Rectal smooth muscle tissue (tissue), 1 donor: ENCODE data around the gene GTF2E1.
"Not testable (repeated sequence)": the region's sequence is repeated elsewhere in the genome, so short reads cannot be mapped to it uniquely, and the experiment has no call there.

Experiments
- H3K27ac ChIP-seq: one replicate; pipeline ENCODE4 v1.7.0; 2013; ENCODE audit warnings: low read depth, low read length, inconsistent platforms
- H3K27me3 ChIP-seq: one replicate; pipeline ENCODE4 v1.7.0; 2013; ENCODE audit warnings: low read length; ENCODE audit not compliant: control insufficient read depth, insufficient read depth
- H3K36me3 ChIP-seq: one replicate; pipeline ENCODE4 v1.7.0; 2013; ENCODE audit warnings: low read length; ENCODE audit not compliant: control insufficient read depth, insufficient read depth
- H3K4me1 ChIP-seq: one replicate; pipeline ENCODE4 v1.7.0; 2013; ENCODE audit warnings: low read length; ENCODE audit not compliant: control insufficient read depth, insufficient read depth
- H3K4me3 ChIP-seq: one replicate; pipeline ENCODE4 v1.7.0; 2013; ENCODE audit warnings: low read length
- H3K9ac ChIP-seq: one replicate; pipeline ENCODE4 v1.7.0; 2013; ENCODE audit warnings: low read length

Gene GTF2E1

GRCh38 chr3:120738006-120738405, 4.5 kb upstream of the GTF2E1 start:
- H3K27ac ChIP-seq, H3K9ac ChIP-seq, H3K36me3 ChIP-seq, H3K27me3 ChIP-seq, H3K4me1 ChIP-seq, H3K4me3 ChIP-seq: not testable (repeated sequence)

DNA sequence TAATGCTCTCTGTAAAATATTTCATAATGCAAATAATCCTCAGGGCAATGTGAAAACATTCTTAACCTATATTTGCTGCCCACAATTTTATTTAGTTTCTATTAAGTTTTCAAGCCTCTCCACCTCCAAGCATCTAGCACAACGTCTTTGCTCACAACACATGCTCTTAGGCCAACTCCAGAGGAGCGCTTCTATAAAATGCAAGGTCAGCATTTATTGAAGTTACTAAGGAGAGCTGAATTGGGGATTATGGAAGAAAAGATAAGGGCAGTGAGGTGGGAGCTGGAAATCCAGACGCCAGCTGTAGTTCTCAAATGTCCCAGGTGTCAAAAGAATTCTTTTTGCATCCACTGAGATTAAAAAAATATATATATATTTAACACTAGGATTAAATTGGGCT, 1.2 kb upstream of the GTF2E1 start:
- H3K36me3 ChIP-seq, result no peaks in the 10 kb centered on the region
- H3K27ac ChIP-seq, result no peak overlapping the region
- peak overlapping the region; percentile 88 for H3K4me3 ChIP-seq
- H3K4me1 ChIP-seq, result peaks cover 5% of the 10 kb centered on the region
- H3K27me3 ChIP-seq, result no peaks in the 10 kb centered on the region
- no peak overlapping the region for H3K9ac ChIP-seq

- Histone ChIP-seq H3K4me3 (peak overlapping the region; percentile 88), H3K27ac (peak overlapping the region; percentile 94), H3K9ac (peak overlapping the region; percentile 89)
Measured at GRCh38 chr3:120741837-120742197, 727 bp upstream of the GTF2E1 start.

DNA sequence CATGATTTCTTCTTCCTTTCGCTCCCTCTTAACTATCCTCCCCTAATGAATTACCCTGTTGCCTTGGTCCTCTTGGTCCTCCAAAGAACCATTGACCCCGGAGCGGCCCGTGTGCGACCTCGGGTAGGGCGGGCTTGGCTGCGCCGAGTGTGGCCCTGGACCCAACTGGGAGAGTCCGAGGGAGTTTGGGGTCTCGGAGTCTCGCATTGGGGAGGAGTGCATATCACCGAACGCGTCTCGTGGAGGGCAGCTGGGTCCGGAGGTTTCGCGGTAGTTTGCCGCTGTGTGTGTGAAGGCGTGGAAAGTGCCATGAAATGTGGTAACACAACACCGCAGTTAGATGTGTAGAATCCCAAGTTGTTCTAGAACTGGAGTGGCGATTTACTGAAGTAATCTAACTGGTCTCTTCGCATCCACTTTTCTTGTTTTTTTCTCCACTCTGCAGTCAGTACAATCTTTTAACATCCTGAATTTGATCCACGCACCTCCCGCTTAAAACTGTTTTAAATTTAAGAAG, 363 bp downstream of the GTF2E1 start:
- Histone ChIP-seq H3K4me3 (peak overlapping the region; percentile 95), H3K27me3 (no peaks in the 10 kb centered on the region), H3K9ac (peak overlapping the region; percentile 85), H3K36me3 (no peaks in the 10 kb centered on the region), H3K27ac (peak overlapping the region; percentile 60), H3K4me1 (peaks cover 5% of the 10 kb centered on the region)

More at GRCh38 chr3:120741837-120742197, 727 bp upstream of the GTF2E1 start:
- Histone ChIP-seq H3K36me3 (no peaks in the 10 kb centered on the region), H3K4me1 (peaks cover 5% of the 10 kb centered on the region), H3K27me3 (no peaks in the 10 kb centered on the region)

GRCh38 chr3:120743556-120744195, 1.1 kb downstream of the GTF2E1 start:
- Histone ChIP-seq H3K4me3 (peak overlapping the region; percentile 95), H3K36me3 (no peaks in the 10 kb centered on the region), H3K9ac (peak overlapping the region; percentile 4), H3K27me3 (no peaks in the 10 kb centered on the region), H3K4me1 (peaks cover 5% of the 10 kb centered on the region), H3K27ac (no peak overlapping the region)

DNA sequence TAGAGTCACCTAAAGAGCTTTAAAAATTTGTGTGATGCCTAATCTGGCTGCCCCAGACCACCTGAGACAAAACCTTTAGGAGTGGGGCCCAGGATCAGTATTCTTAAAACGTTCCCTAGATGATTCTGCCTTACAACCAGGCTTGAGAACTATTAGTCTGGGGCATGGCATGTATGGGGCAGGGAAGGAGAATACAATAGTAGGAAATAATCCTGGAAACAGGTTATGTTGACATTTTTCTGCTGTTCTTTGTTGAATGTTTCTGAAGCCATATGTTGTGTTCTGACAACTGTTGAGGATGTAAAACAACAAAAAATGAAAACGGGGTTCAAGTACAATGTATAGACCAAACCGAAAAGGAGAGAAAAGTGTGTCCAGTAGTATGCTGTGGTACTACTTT, 2.9 kb downstream of the GTF2E1 start:
- no peak overlapping the region for H3K9ac ChIP-seq
- H3K36me3 ChIP-seq, result no peaks in the 10 kb centered on the region
- no peaks in the 10 kb centered on the region for H3K27me3 ChIP-seq
- H3K27ac ChIP-seq, result no peak overlapping the region
- H3K4me1 ChIP-seq, result peaks cover 5% of the 10 kb centered on the region
- H3K4me3 ChIP-seq, result no peak overlapping the region

- H3K27ac ChIP-seq, result no peak overlapping the region
- no peak overlapping the region for H3K9ac ChIP-seq
- no peaks in the 10 kb centered on the region for H3K27me3 ChIP-seq
- H3K4me3 ChIP-seq, result no peak overlapping the region
- H3K4me1 ChIP-seq, result no peaks in the 10 kb centered on the region
- H3K36me3 ChIP-seq, result peaks cover 2% of the 10 kb centered on the region
Measured at GRCh38 chr3:120749843-120750242, 7.3 kb downstream of the GTF2E1 start.

DNA sequence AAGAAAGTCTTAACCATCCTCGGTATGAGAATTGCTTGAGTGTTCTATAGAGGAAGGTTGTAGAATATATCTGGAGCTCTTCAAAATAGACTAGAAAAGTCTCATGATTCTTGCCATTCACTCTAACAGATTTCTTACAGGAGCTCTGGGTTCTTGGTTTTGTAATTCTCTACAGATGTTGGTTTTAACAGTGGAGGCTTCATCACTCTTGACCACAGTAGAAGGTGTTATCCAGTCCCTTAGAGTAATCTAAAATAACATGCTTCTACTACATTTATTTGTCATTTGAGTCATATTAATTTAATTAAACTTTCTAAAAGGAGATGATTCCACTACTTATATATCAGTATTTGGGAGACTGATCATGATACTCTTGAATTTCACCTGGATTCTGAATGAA, 9.7 kb downstream of the GTF2E1 start:
- H3K36me3 ChIP-seq, result peaks cover 2% of the 10 kb centered on the region
- no peak overlapping the region for H3K9ac ChIP-seq
- no peaks in the 10 kb centered on the region for H3K27me3 ChIP-seq
- no peaks in the 10 kb centered on the region for H3K4me1 ChIP-seq
- no peak overlapping the region for H3K4me3 ChIP-seq
- H3K27ac ChIP-seq, result no peak overlapping the region

- Histone ChIP-seq H3K9ac (no peak overlapping the region), H3K27me3 (no peaks in the 10 kb centered on the region), H3K4me3 (no peak overlapping the region), H3K36me3 (peaks cover 2% of the 10 kb centered on the region), H3K27ac (no peak overlapping the region), H3K4me1 (no peaks in the 10 kb centered on the region)
Measured at GRCh38 chr3:120752865-120753264, 10.3 kb downstream of the GTF2E1 start.

DNA sequence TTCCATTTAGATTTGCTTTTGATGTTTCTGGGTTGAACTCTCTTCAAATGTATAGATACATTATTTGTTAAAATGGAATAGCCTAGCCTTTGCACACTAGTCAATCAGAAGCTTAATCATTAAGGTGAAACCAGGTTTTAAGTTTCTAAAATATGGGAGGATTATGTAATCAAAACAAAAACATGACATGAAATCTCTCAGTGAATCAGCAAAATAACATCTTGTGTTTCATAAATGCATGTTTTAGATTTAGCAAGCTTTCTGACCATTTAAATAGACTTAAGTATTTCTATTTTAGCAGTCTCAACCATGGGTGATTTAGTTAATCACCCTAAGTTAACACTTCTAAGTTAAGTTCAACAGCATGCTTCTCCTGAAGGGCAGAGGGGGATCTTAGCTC, 11.3 kb downstream of the GTF2E1 start:
- no peaks in the 10 kb centered on the region for H3K4me1 ChIP-seq
- no peaks in the 10 kb centered on the region for H3K27me3 ChIP-seq
- H3K36me3 ChIP-seq, result peaks cover 2% of the 10 kb centered on the region
- H3K4me3 ChIP-seq, result no peak overlapping the region
- no peak overlapping the region for H3K27ac ChIP-seq
- no peak overlapping the region for H3K9ac ChIP-seq

DNA sequence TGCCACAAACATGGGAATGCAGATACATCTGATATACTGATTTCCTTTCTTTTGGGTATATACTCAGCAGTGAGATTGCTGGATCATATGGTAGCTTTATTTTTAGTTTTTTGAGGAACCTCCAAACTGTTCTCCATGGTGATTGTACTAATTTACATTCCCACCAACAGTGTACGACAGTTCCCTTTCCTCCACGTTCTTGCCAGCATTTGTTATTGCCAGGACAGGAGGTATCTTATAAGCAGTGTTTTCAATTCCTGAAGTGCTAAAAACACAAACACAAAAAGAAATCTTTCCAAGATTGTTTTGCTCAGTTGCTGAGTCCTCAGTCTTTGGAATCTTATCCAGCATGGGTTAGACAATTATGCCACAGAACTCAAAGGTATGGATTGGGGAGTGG, 13.5 kb downstream of the GTF2E1 start:
- H3K27me3 ChIP-seq, result no peaks in the 10 kb centered on the region
- H3K36me3 ChIP-seq, result peaks cover 2% of the 10 kb centered on the region
- no peak overlapping the region for H3K4me3 ChIP-seq

DNA sequence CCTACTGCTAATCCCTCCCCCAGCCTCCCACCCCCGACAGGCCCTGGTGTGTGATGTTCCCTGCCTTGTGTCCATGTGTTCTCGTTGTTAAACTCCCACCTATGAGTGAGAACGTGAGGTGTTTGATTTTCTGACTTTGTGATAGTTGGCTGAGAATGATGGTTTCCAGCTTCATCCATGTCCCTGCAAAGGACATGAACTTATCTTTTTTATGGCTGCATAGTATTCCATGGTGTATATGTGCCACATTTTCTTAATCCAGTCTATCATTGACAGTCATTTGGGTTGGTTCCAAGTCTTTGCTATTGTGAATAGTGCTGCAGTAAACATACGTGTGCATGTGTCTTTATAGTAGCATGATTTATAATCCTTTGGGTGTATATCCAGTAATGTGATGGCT, 16.0 kb downstream of the GTF2E1 start:
- not testable (repeated sequence) for H3K9ac ChIP-seq, H3K27me3 ChIP-seq, H3K36me3 ChIP-seq, H3K4me1 ChIP-seq, H3K4me3 ChIP-seq, H3K27ac ChIP-seq

More for the DNA sequence above, 13.5 kb downstream of the GTF2E1 start:
- no peaks in the 10 kb centered on the region for H3K4me1 ChIP-seq
- no peak overlapping the region for H3K9ac ChIP-seq
- no peak overlapping the region for H3K27ac ChIP-seq

- Histone ChIP-seq H3K4me3 (no peak overlapping the region), H3K27ac (no peak overlapping the region), H3K4me1 (peaks cover 2% of the 10 kb centered on the region), H3K9ac (no peak overlapping the region), H3K36me3 (no peaks in the 10 kb centered on the region), H3K27me3 (no peaks in the 10 kb centered on the region)
Measured at GRCh38 chr3:120762615-120763014, 20.1 kb downstream of the GTF2E1 start.
